HEK293 (cell line): ENCODE data around the gene CHEK2.

Experiments used
- CTCF ChIA-PET: fragments of 350-600 bp; formaldehyde crosslinking; extraction: SDS; loops from one replicate; lab custom pipeline; 2021; ENCODE audit warnings: antibody characterized with exemption; lab: Yijun Ruan, JAX
- POLR2A ChIA-PET: fragments of 300-600 bp; formaldehyde crosslinking; extraction: SDS; loops from one replicate; lab custom pipeline; 2020; ENCODE audit warnings: antibody characterized with exemption, inconsistent platforms; lab: Yijun Ruan, JAX
- H3K27ac ChIP-seq: fragments of 200-500 bp; sonication (Bioruptor generic); 2 replicates; pipeline ENCODE4 v1.5.1; 2014; ENCODE audit warnings: low read depth, low read length, control low read depth, inconsistent platforms; ENCODE audit errors: extremely low read depth
- H3K36me3 ChIP-seq, 2 experiments: fragments of 200-500 bp in 1 of 2; sonication (Bioruptor generic) in 1 of 2; 1 replicate in 1 of 2; 2 replicates in 1 of 2; pipeline ENCODE4 v1.5.1; 2014 to 2017; ENCODE audit warnings: inconsistent platforms in 2 of 2, low read length in 2 of 2; ENCODE audit not compliant: control insufficient read depth in 2 of 2, insufficient read depth in 1 of 2
- H3K4me1 ChIP-seq: fragments of 200-500 bp; sonication (Bioruptor generic); 2 replicates; pipeline ENCODE4 v1.5.1; 2014; ENCODE audit warnings: mild to moderate bottlenecking, low read length, inconsistent platforms; ENCODE audit not compliant: control insufficient read depth, insufficient read depth
- H3K4me3 ChIP-seq: 2 replicates; pipeline ENCODE4 v1.5.1; 2011; ENCODE audit warnings: low read depth, mild to moderate bottlenecking, control low read depth, low read length, moderate library complexity
- H3K9me3 ChIP-seq: fragments of 200-500 bp; sonication (Bioruptor generic); 2 replicates; pipeline ENCODE4 v1.5.1; 2014; ENCODE audit warnings: low read depth, low read length, inconsistent platforms; ENCODE audit not compliant: control insufficient read depth, insufficient read depth
- BCL6B ChIP-seq: fragments of 450-650 bp; formaldehyde crosslinking; IDR thresholded peaks from 2 replicates; pipeline ENCODE4 v1.5.1; 2017; ENCODE audit warnings: missing biosample characterization, missing genetic modification characterization
- KLF7 ChIP-seq: fragments of 450-650 bp; formaldehyde crosslinking; IDR thresholded peaks from 2 replicates; pipeline ENCODE4 v1.5.1; 2016; ENCODE audit warnings: missing biosample characterization, missing genetic modification characterization, borderline replicate concordance
- KLF8 ChIP-seq: fragments of 450-650 bp; formaldehyde crosslinking; IDR thresholded peaks from 2 replicates; pipeline ENCODE4 v1.5.1; 2016; ENCODE audit warnings: missing biosample characterization, missing genetic modification characterization
- OSR2 ChIP-seq: fragments of 450-650 bp; formaldehyde crosslinking; IDR thresholded peaks from 2 replicates; pipeline ENCODE4 v1.5.1; 2016; ENCODE audit warnings: missing biosample characterization, missing genetic modification characterization
- PRDM1 ChIP-seq: fragments of 450-650 bp; formaldehyde crosslinking; IDR thresholded peaks from 2 replicates; pipeline ENCODE4; 2016; ENCODE audit warnings: missing biosample characterization, missing genetic modification characterization
- PRDM10 ChIP-seq: fragments of 450-650 bp; formaldehyde crosslinking; IDR thresholded peaks from 2 replicates; pipeline ENCODE4 v1.5.1; 2016; ENCODE audit warnings: missing biosample characterization, missing genetic modification characterization
- SCRT1 ChIP-seq: fragments of 450-650 bp; formaldehyde crosslinking; IDR thresholded peaks from 2 replicates; pipeline ENCODE4 v1.5.1; 2016; ENCODE audit warnings: missing biosample characterization, missing genetic modification characterization, borderline replicate concordance
- SCRT2 ChIP-seq: fragments of 450-650 bp; formaldehyde crosslinking; IDR thresholded peaks from 2 replicates; pipeline ENCODE4 v1.5.1; 2016; ENCODE audit warnings: missing biosample characterization, missing genetic modification characterization
- ZBTB8A ChIP-seq: fragments of 450-650 bp; formaldehyde crosslinking; IDR thresholded peaks from 2 replicates; pipeline ENCODE4 v1.5.1; 2016; ENCODE audit warnings: missing biosample characterization, missing genetic modification characterization
- ZFP3 ChIP-seq: fragments of 450-650 bp; formaldehyde crosslinking; IDR thresholded peaks from 2 replicates; pipeline ENCODE4 v1.5.1; 2016; ENCODE audit warnings: low read depth, missing biosample characterization, missing genetic modification characterization
- ZNF174 ChIP-seq: fragments of 450-650 bp; formaldehyde crosslinking; IDR thresholded peaks from 2 replicates; pipeline ENCODE4 v1.5.0; 2017; ENCODE audit warnings: missing biosample characterization, mild to moderate bottlenecking, missing genetic modification characterization
- ZNF302 ChIP-seq: fragments of 450-650 bp; formaldehyde crosslinking; IDR thresholded peaks from 2 replicates; pipeline ENCODE4 v1.5.1; 2016; ENCODE audit warnings: missing biosample characterization, missing genetic modification characterization, low read depth
- ZNF404 ChIP-seq: fragments of 450-650 bp; formaldehyde crosslinking; IDR thresholded peaks from 2 replicates; pipeline ENCODE4 v1.5.1; 2017; ENCODE audit warnings: missing biosample characterization, missing genetic modification characterization
- ZSCAN23 ChIP-seq: fragments of 450-650 bp; formaldehyde crosslinking; IDR thresholded peaks from 2 replicates; pipeline ENCODE4 v1.5.1; 2016; ENCODE audit warnings: missing biosample characterization, missing genetic modification characterization
- TF ChIP-seq, protein P1 (sequence below): fragments of 450-650 bp; formaldehyde crosslinking; IDR thresholded peaks from 2 replicates; pipeline ENCODE4 v1.5.1; 2016; ENCODE audit warnings: missing biosample characterization, missing genetic modification characterization

CHEK2 gene

GRCh38 chr22:28730179-28730578, 11.4 kb downstream of the CHEK2 start:
- H3K4me1 ChIP-seq = no peaks in the 10 kb centered on the region
- TF ChIP-seq PRDM1 (peak; percentile 100), ZSCAN23 (tag by site-specific recombination) (no peak)
- H3K9me3 ChIP-seq = no peaks in the 10 kb centered on the region
- H3K4me3 ChIP-seq = no peak overlapping the region
- H3K27ac ChIP-seq = no peak overlapping the region
- ChIA-PET POLR2A (no interaction called here), CTCF (interaction anchor here (0.5 kb wide), 1 partner anchor 31 kb away, joined by 3 read pairs; no protein-coding TSS in a partner anchor)
- H3K36me3 ChIP-seq = peaks cover 54% of the 10 kb centered on the region in 2 experiments

DNA sequence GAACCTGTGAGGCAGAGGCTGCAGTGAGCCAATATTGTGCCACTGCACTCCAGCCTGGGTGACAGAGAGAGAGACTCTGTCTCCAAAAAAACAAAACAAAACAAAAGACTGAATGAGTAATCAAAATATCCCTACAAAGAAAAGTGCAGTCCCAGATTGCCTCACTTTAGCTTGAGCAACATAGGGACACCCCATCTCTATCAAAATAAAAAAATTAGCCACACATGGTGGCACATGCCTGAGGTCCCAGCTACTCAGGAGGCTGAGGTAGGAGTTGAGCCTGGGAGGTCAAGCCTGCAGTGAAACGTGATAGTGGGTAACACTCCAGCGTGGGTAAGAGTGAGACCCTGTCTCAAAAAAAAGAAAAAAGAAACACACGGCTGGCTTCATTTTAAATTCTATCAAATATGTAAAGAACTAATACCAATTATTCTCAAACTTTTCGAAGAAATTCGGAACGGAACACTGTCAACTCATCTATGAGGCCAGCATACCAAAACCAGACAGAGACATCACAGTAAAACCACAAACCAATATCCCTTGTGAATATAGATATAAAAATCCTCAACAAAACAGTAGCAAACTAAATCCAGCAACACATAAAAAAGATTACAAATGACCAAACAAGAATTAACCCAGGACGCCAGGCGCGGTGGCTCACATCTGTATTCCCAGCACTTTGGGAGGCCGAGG, 12.9 kb downstream of the CHEK2 start:
- CTCF ChIA-PET = no interaction called here
- TF ChIP-seq SCRT1 (tag by site-specific recombination) (no peak), ZBTB8A (tag by site-specific recombination) (no peak), KLF8 (no peak), PRDM10 (tag by site-specific recombination) (no peak), ZNF404 (tag by site-specific recombination) (no peak), ZFP3 (tag by site-specific recombination) (no peak), ZNF174 (tag by site-specific recombination) (no peak), ZNF302 (tag by site-specific recombination) (no peak), KLF7 (no peak), OSR2 (tag by site-specific recombination) (no peak)
- TF ChIP-seq, protein P1, sequence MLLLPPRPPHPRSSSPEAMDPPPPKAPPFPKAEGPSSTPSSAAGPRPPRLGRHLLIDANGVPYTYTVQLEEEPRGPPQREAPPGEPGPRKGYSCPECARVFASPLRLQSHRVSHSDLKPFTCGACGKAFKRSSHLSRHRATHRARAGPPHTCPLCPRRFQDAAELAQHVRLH (tag by site-specific recombination) = no peak
- POLR2A ChIA-PET = no interaction called here
- Histone ChIP-seq H3K36me3 (peaks cover 60 to 65% of the 10 kb centered on the region in 2 experiments), H3K4me1 (no peaks in the 10 kb centered on the region), H3K27ac (no peak overlapping the region), H3K4me3 (no peak overlapping the region), H3K9me3 (no peaks in the 10 kb centered on the region)

GRCh38 chr22:28728002-28728401, 13.6 kb downstream of the CHEK2 start:
- Histone ChIP-seq H3K9me3 (no peaks in the 10 kb centered on the region), H3K4me1 (no peaks in the 10 kb centered on the region), H3K4me3 (no peak overlapping the region), H3K27ac (no peak overlapping the region), H3K36me3 (peaks cover 58 to 68% of the 10 kb centered on the region in 2 experiments)
- POLR2A ChIA-PET = interaction anchor here (0.5 to 0.7 kb wide), 2 partner anchors 13 to 49 kb away, joined by 3 to 4 read pairs; no protein-coding TSS in a partner anchor
- TF ChIP-seq SCRT2 (tag by site-specific recombination) (peak; percentile 66; the same call in 1 of the 2 replicates), SCRT1 (tag by site-specific recombination) (peak; percentile 80; the same call in 1 of the 2 replicates), BCL6B (tag by site-specific recombination) (no peak)
- CTCF ChIA-PET = no interaction called here
